Activated CD4-positive, alpha-beta T cell treated with anti-CD3 and anti-CD28 coated beads for 24 hours (primary cell): Measurements from ENCODE around the gene AKAP6.

Source experiments
- DNase-seq, 2 donors: peaks; one replicate each; pipeline ENCODE4 v3.0.0-alpha.2; 2020; ENCODE audit warnings: low read depth in 2 of 2

AKAP6 gene

GRCh38 chr14:32621585-32621984 lies 292.5 kb downstream of the AKAP6 start:
- DNase-seq = no peak

- DNase-seq = no peak
These were observed 293.6 kb downstream of the AKAP6 start for GRCh38 chr14:32622742-32623141.

- DNase-seq = no peak
These were observed 294.4 kb downstream of the AKAP6 start for GRCh38 chr14:32623300-32624093.

- no peak for DNase-seq
These were observed 296.1 kb downstream of the AKAP6 start for GRCh38 chr14:32625211-32625610.

GRCh38 chr14:32627545-32628298 lies 298.6 kb downstream of the AKAP6 start:
- no peak for DNase-seq

- DNase-seq = no peak
These were observed 300.1 kb downstream of the AKAP6 start for GRCh38 chr14:32629236-32629635.

- DNase-seq = no peak
These were observed 301.6 kb downstream of the AKAP6 start for GRCh38 chr14:32630701-32631100.

GRCh38 chr14:32633224-32633859 lies 304.2 kb downstream of the AKAP6 start:
- no peak for DNase-seq

- DNase-seq = no peak
These were observed 304.8 kb downstream of the AKAP6 start for GRCh38 chr14:32633930-32634329.

- no peak for DNase-seq
These were observed 306.1 kb downstream of the AKAP6 start for GRCh38 chr14:32635061-32635719.

- no peak for DNase-seq
These were observed 308.5 kb downstream of the AKAP6 start for GRCh38 chr14:32637582-32637981.

GRCh38 chr14:32639208-32639607 lies 310.1 kb downstream of the AKAP6 start:
- DNase-seq = no peak

- no peak for DNase-seq
These were observed 316.5 kb downstream of the AKAP6 start for GRCh38 chr14:32645551-32645950.

- DNase-seq = no peak
These were observed 319.3 kb downstream of the AKAP6 start for GRCh38 chr14:32648434-32648833.

GRCh38 chr14:32650030-32650429 lies 320.9 kb downstream of the AKAP6 start:
- DNase-seq = no peak

- DNase-seq = no peak
These were observed 321.6 kb downstream of the AKAP6 start for GRCh38 chr14:32650665-32651064.

- DNase-seq = no peak
These were observed 325.0 kb downstream of the AKAP6 start for GRCh38 chr14:32654106-32654505.

- no peak for DNase-seq
These were observed 327.5 kb downstream of the AKAP6 start for GRCh38 chr14:32656601-32657000.

GRCh38 chr14:32657081-32657480 lies 328.0 kb downstream of the AKAP6 start:
- DNase-seq = no peak

GRCh38 chr14:32661216-32661615 lies 332.1 kb downstream of the AKAP6 start:
- DNase-seq = no peak

- DNase-seq = no peak
These were observed 333.1 kb downstream of the AKAP6 start for GRCh38 chr14:32662211-32662610.

GRCh38 chr14:32666308-32666707 lies 337.2 kb downstream of the AKAP6 start:
- DNase-seq = no peak
